Measurements from ENCODE around the gene TXNRD2. TPM values are rescaled to one million over a fixed set of nuclear protein-coding genes. Genes with fewer than 3 reads are reported as not detected.

The TXNRD2 gene
- total RNA-seq, 1 experiment from 2014 or later, result 5.0 TPM

DNA sequence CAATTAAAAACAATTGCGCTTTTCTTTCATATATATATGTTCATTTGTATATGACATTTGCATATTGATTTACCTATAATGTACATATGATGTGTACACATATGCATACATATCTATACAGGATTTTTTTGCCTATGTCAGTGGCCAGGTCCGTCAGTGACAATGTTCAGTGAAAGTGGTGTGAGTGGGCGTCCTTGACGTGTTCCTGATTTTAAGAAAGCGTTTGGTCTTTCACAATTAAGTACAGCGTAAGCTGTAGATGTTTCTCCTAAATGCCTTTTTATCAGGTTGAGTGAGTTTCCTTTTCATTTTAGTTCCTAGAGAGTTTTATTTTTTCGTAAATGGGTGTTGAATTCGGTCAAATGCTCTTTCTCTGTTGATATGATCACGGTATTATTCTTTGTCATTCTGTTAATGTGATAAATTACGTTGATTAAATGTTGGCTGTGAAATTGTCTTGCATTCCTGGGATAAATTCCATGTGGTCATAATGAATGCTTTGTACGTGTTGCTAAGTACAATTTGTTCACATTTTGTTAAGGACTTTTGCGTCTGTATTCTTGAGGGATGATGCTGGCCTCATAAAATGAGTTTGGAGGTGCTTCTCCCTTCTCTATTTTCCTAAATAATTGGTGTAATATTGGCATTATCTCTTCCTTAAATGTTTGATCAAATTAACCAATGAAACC is 76.3 kb downstream of the TXNRD2 start:
- DNase-seq, result no peak
- no peaks in the 10 kb centered on the region for H3K36me3 ChIP-seq (replicated peaks; ENCODE audit: control insufficient read depth, insufficient read depth, low read length)
- H3K4me3 ChIP-seq (ENCODE audit: insufficient read depth, low read depth, low read length), result no peak overlapping the region
- no peaks in the 10 kb centered on the region for H3K27me3 ChIP-seq (ENCODE audit: control insufficient read depth, insufficient read depth, low read length)

DNA sequence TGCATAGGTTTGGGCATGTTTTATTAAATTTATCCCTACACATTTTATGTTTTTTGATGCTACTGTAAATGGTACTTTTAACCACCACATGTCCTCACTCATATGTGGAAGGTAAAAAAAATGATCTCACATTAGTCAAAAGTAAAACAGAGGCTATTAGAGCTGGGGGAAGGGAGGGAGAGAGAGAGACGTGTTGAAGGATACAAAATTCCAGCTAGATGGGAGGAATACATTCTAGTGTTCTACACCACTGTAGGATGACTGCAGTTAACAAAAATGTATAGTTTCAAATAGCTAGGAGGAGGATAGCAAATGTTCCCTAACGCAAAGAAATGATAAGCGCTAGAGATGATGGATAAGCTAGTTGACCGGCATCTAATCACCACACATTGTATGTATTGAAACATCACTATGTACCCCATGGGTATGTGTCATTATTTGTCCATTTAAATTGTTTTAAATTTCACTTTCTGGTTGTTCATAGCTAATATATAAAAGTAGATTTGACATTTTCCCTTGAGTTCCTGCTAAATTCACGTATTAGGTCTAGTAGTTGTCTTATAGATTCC is 77.0 kb downstream of the TXNRD2 start:
- no peaks in the 10 kb centered on the region for H3K36me3 ChIP-seq (replicated peaks; ENCODE audit: control insufficient read depth, insufficient read depth, low read length)
- H3K4me3 ChIP-seq (ENCODE audit: insufficient read depth, low read depth, low read length), result no peak overlapping the region
- no peak for DNase-seq
- H3K27me3 ChIP-seq (ENCODE audit: control insufficient read depth, insufficient read depth, low read length), result no peaks in the 10 kb centered on the region

DNA sequence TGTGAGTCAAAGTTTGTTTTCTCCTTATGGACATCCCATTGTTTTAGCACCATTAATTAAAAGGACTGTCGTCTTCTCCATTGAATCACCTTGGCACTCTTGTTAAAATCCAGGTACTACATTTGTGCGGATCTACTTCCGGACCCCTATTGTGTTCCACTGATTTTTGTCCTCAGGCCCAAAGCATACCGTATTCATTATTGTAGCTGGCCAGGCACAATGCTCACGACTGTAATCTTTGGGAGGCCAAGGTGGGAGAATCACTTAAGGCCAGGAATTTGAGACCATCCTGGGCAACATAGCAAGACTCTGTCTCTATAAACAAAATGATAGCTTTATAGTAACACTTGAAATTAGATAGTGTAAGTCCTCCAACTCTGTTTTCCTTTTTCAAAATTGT is 78.0 kb downstream of the TXNRD2 start:
- H3K36me3 ChIP-seq (replicated peaks; ENCODE audit: control insufficient read depth, insufficient read depth, low read length), result no peaks in the 10 kb centered on the region
- no peak for DNase-seq

DNA sequence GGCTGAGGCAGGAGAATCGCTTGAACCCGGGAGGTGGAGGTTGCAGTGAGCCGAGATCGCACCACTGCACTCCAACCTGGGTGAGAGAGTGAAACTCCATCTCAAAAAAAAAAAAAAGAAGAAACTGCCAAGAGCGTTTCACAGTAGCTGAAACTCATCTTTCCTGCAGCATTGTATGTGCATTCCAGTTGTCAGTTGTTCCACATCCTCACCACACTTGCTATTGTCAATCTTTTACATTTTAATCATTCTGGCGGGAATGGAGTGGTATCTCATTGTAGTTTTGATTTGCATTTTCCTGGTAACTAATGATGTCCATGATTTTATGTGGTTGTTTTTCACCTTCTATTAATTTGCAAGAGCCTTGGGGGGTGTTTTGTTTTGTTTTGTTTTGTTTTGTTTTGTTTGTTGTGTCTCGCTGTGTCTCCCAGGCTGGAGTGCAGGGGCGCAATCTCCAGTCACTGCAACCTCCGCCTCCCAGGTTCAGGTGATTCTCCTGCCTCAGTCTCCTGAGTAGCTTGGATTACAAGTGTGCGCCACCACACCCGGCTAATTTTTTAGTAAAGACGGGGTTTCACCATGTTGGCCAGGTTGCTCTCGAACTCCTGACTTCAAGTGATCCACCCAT is 78.9 kb downstream of the TXNRD2 start:
- H3K27me3 ChIP-seq (ENCODE audit: control insufficient read depth, insufficient read depth, low read length), result no peaks in the 10 kb centered on the region
- H3K36me3 ChIP-seq (replicated peaks; ENCODE audit: control insufficient read depth, insufficient read depth, low read length), result no peaks in the 10 kb centered on the region
- H3K4me3 ChIP-seq (ENCODE audit: insufficient read depth, low read depth, low read length), result no peak overlapping the region
- DNase-seq, result no peak

More for the DNA sequence above, 78.0 kb downstream of the TXNRD2 start:
- no peak overlapping the region for H3K4me3 ChIP-seq (ENCODE audit: insufficient read depth, low read depth, low read length)
- H3K27me3 ChIP-seq (ENCODE audit: control insufficient read depth, insufficient read depth, low read length), result no peaks in the 10 kb centered on the region

DNA sequence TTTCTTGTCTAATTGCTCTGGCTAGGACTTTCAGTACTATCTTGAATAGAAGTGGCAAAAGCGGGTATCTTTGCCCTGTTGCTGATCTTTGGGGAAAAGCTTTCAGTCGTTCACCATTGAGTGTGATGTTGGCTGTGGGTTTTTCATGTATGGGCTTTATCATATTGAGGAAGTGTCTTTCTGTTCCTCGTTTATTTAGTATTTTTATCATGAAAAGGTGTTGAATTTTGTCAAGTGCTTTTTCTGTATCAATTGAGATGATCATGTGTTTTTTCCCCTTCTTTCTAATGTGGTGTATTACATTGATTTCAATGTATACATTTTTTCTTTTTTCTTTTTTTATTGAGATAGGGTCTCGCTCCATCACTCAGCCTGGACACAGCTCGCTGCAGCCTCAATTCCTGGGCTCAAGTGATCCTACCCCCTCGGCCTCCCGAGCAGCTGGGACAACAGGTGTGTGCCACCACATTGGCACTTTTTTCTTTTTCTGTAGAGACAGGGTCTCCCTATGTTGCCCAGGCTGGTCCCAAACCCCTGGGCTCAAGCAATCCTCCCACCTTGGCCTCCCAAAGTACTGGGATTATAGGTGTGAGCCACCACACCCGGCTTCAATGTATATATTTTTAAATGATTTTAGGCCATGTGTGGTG is 81.6 kb downstream of the TXNRD2 start:
- Histone ChIP-seq H3K4me3 (ENCODE audit: insufficient read depth, low read depth, low read length) (no peak overlapping the region), H3K36me3 (replicated peaks; ENCODE audit: control insufficient read depth, insufficient read depth, low read length) (no peaks in the 10 kb centered on the region), H3K27me3 (ENCODE audit: control insufficient read depth, insufficient read depth, low read length) (no peaks in the 10 kb centered on the region)
- DNase-seq, result no peak

DNA sequence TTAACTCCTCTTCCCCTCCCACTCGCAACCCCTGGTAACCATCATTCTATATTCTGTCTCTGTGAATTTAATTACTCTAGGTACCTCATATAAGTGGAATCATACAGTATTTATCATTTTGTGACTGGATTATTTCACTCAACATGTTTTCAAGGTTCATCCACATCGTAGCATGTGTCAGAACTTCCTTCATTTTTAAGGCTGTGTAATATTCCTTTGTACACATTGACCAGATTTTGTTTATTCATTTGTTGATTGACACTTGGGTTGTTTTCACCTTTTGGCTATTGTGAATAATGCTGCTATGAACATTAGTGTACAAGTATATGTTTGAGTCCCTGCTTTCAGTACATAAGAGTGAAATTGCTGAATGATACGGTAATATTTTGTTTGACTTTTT is 84.2 kb downstream of the TXNRD2 start:
- no peaks in the 10 kb centered on the region for H3K27me3 ChIP-seq (ENCODE audit: control insufficient read depth, insufficient read depth, low read length)
- peaks cover 6% of the 10 kb centered on the region for H3K36me3 ChIP-seq (replicated peaks; ENCODE audit: control insufficient read depth, insufficient read depth, low read length)
- no peak for DNase-seq
- no peak overlapping the region for H3K4me3 ChIP-seq (ENCODE audit: insufficient read depth, low read depth, low read length)

DNA sequence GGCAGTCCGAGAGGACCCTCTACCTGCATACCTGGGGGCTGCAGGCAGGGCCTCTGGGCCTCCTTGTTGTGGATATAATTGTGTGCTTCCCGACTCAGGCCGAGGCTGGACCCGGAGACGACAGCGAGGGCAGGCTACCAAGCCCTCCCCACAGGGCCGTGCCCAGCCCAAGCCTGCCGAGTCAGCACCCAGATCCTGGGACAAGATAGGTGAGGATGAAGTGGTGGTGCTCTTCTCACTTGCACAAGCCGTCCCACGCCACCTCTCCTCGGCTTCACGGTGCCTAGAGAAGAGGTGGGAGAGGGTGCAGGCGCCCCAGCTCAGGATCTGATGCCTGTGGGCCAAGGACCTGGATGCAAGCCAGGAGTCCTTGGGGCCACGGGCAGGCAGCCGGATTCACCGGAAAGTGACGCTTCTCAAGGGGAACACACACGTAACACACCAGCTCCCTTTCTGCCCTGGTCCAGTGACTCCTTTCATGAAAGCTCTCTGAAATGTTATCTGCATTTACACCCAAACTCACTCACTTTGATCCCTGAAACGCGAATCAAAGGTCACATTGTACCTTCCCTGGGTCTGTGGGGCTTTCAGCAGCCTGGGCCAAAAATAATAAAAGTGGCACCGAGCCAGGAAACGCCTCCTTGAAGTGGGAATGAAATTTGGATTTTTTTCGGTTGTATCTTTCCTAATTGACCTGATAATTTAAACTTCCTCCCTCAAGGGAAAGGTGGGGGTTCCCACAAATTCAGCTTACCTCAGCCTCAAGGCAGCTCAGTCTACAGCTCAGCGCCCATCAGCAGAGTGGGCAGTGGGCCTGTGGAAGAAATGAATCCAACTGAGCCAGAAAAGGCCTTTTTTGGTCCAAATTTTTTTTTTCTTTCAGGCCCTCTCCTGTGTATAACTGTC is 85.9 kb downstream of the TXNRD2 start:
- no peaks in the 10 kb centered on the region for H3K27me3 ChIP-seq (ENCODE audit: control insufficient read depth, insufficient read depth, low read length)
- H3K36me3 ChIP-seq (replicated peaks; ENCODE audit: control insufficient read depth, insufficient read depth, low read length), result peaks cover 18% of the 10 kb centered on the region
- H3K4me3 ChIP-seq (ENCODE audit: insufficient read depth, low read depth, low read length), result peak overlapping the region; percentile 90
- DNase-seq, result peak; percentile 83

DNA sequence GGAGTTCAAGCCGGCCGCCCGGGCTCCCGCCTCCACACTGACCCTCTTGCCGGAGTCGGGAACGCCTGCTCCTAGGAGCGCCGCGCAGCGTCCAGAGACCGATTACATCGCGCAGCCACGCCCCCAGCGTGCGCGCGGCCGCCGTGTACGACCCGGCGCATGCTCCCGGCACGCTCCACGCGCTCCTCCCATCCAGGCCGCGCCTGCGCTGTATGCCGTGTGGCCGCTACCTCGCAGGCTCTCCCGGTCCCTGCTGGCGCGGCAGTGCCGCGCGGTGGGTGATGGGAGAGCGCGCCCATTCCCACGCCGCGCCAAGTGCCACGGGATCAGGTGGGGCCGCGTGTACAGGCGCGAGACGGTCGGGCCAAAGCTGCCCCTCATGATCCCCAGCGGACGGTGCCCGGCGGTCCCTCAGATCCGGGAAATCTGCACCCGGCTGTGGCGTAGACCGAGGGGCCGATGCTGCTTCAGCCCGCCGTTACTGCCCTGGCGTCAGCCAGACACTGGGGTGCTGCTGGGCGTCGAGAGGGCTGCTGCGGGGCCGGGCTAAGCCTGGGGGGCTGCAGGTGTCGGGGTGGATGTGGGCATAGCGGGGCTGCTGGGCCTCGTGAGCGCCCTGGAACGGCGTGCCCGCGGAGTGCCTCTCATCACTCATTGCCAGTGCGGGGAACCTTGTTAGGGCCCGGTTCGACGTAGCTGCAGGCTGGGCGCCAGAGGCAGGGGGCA is 86.7 kb downstream of the TXNRD2 start, which contains the start of the genes GNB1L and RTL10:
GNB1L (minus strand) TSS at position 97 of the 726 bp plus-strand sequence. CDS start 33,519 bp downstream, outside the sequence.
RTL10 (minus strand) TSS at position 97 of the 726 bp plus-strand sequence. CDS start 2,613 bp downstream, outside the sequence.
- Histone ChIP-seq H3K36me3 (replicated peaks; ENCODE audit: control insufficient read depth, insufficient read depth, low read length) (peaks cover 19% of the 10 kb centered on the region), H3K4me3 (ENCODE audit: insufficient read depth, low read depth, low read length) (peak within 1 kb of the TSS; percentile 90), H3K27me3 (ENCODE audit: control insufficient read depth, insufficient read depth, low read length) (no peaks in the 10 kb centered on the region)
- DNase-seq, result peak; percentile 99

DNA sequence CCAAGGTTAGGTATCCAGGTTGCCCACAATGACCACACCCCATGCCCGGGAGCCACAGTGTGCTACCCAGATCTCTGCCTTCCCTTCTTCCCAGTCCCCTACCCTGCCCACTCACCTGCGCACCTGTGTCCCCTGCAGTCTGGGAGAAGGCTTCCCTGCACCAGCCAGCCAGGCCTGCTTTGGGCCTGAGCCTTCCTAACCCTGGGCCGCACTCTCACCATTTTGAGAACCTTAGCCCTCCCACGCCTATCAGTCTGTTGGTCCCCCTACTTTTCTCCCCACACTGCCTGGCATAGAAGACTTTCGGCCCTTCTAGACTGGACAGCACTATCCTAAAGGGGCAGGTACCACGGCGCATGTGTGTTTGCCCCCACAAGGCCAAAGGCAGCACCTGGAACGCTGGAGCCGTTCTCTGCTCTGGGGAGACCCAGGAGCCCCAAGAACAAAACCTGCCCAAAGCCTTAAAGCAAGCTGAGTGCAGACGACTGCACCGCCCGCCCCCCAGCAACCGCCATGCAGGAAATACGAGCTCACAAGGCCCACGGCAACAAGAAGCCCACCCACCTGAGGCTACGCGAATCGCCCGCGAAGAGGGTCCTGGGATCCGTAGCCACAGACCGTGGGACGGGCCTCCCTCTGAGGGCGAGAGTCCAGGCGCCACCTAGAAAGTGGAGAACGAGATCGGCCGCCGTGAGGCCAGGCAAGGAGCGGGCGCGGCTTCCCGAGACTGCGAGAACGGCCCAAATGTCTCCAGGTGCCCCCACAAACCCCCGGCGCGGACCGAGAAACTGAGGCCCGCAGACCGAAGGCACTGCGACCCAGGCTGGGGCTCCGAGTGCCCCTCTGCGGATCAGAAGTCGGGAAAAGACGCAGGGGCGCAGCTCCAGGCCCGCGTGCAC is 87.5 kb downstream of the TXNRD2 start:
- DNase-seq, result no peak
- Histone ChIP-seq H3K36me3 (replicated peaks; ENCODE audit: control insufficient read depth, insufficient read depth, low read length) (peaks cover 19% of the 10 kb centered on the region), H3K4me3 (ENCODE audit: insufficient read depth, low read depth, low read length) (peak overlapping the region; percentile 90), H3K27me3 (ENCODE audit: control insufficient read depth, insufficient read depth, low read length) (no peaks in the 10 kb centered on the region)

DNA sequence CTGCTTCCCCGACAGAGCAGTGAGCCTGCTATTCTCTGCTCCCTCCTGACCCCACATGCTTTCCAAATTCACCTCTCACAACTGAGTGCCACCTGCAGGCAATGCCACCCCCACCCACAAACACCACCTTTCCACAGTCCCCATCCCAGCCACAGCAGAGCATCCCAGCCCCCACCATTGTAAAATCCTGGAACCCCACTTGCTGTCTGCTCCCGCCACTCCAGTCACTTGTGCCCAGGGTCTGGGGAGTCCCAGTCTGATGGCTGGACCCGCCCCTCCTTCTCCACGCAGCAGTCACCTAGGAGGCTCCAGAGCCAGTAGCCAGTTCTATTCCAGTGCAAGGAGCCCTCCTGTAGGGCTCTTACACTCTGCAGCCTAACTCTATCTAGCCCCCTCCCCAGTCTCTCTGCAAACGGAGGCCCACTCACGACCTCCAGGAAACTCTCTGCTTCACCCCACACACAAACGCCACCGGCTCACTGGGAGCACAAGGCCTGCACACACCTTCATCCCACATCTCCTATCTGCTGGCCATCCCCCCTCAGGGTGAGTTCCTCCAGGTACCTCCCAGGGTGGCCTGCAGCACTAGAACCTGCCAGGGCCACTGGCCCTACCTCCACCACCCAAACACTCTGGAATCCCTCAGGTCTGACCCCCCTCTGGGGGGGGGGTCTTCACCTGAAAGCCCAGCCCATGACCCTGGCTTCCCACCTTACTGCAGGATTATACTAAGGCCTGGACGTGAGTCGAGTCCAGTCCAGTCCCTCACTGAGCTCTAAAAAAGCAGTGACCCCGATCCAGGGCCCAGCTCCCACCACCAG is 88.3 kb downstream of the TXNRD2 start:
- no peaks in the 10 kb centered on the region for H3K27me3 ChIP-seq (ENCODE audit: control insufficient read depth, insufficient read depth, low read length)
- peaks cover 19% of the 10 kb centered on the region for H3K36me3 ChIP-seq (replicated peaks; ENCODE audit: control insufficient read depth, insufficient read depth, low read length)
- H3K4me3 ChIP-seq (ENCODE audit: insufficient read depth, low read depth, low read length), result peak overlapping the region; percentile 90
- peak; percentile 46 for DNase-seq

DNA sequence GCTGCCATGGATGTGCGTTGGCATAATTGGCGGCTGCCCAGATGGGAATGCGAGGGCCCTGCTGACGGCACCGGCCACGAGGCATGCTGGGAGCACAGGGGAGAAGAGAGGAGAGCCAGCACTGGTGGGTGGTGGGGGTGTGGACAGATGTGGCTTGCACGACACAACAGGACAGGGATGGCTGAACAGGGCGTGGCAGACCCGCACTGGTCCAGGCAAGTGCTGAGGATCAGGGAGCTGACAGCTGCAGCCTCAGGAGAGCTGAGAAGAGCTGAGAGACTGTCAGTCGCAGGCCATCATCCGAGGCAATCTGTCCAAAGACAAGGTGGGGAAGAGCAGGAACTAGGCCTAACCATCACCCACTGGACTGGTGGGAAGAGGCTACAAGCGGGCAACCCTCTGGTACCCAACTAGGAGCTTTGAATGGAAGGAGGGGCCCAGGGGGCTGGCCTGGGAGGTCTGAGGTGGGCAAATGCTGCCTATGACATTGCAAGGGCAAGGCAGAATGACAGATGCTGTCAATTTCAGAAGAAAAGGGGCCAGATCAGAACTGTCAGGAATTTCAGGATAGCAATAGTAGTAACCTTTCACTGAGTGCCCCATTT is 89.3 kb downstream of the TXNRD2 start:
- Histone ChIP-seq H3K36me3 (replicated peaks; ENCODE audit: control insufficient read depth, insufficient read depth, low read length) (peaks cover 19% of the 10 kb centered on the region), H3K27me3 (ENCODE audit: control insufficient read depth, insufficient read depth, low read length) (no peaks in the 10 kb centered on the region), H3K4me3 (ENCODE audit: insufficient read depth, low read depth, low read length) (no peak overlapping the region)
- peak; percentile 23 for DNase-seq
